K562 (cell line): ENCODE data around the gene CHCHD6. TPM values are rescaled to one million over a fixed set of nuclear protein-coding genes. Genes with fewer than 3 reads are reported as not detected.

Source experiments
- ATAC-seq: fragments of 200-7000 bp; cut with Tn5 transposase; 3 replicates; pipeline ENCODE4 v1.9.1; 2020; ENCODE audit warnings: moderate library complexity
- BruUV-seq: library from RNA; stranded (reverse); fragments of 400-500 nt; replicated peaks from 2 replicates; lab custom pipeline; 2021; lab: Mats Ljungman, UMichigan
- CTCF ChIA-PET: fragments of 300-600 bp; formaldehyde crosslinking; extraction: SDS; loops from one replicate; lab custom pipeline; 2021; ENCODE audit warnings: low intra/inter-chr PET ratio; lab: Yijun Ruan, JAX
- POLR2A ChIA-PET: fragments of 300-600, 350-650 bp; sonication (Branson Sonifier 250); formaldehyde crosslinking; extraction: SDS; loops from one replicate; lab custom pipeline; 2021; ENCODE audit warnings: antibody characterized with exemption, inconsistent platforms; lab: Yijun Ruan, JAX
- DNase-seq, 4 experiments: peaks; one replicate each; pipeline versions ENCODE4 v3.0.0 to v3.0.0-alpha.2; 2011 to 2018; ENCODE audit warnings: low spot score in 3 of 4, mixed read lengths in 3 of 4; ENCODE audit errors: extremely low read depth in 1 of 4
- FAIRE-seq: peaks from 2 replicates; lab custom pipeline; 2011; peaks lifted over from hg19 to GRCh38; lab: Jason Lieb, UNC
- H2AFZ ChIP-seq: 2 replicates; pipeline ENCODE4 v1.6.0; 2011; ENCODE audit warnings: low read depth, low read length, control low read depth, inconsistent platforms
- H3K27ac ChIP-seq: fragments of 200-600 bp; 3 replicates; pipeline ENCODE4 v1.8.0; 2011; ENCODE audit warnings: low read depth, mild to moderate bottlenecking, control low read depth, inconsistent platforms, low read length, moderate library complexity, mixed read lengths; ENCODE audit errors: extremely low read depth
- H3K27me3 ChIP-seq, 2 experiments: fragments of 300-600 bp in 1 of 2; 2 replicates in 1 of 2; 3 replicates in 1 of 2; pipeline versions ENCODE4 v1.6.0 to v1.8.0; 2011; ENCODE audit warnings: inconsistent platforms in 2 of 2, low read length in 2 of 2, mild to moderate bottlenecking in 1 of 2, mixed read lengths in 1 of 2, moderate library complexity in 1 of 2; ENCODE audit not compliant: control insufficient read depth in 2 of 2, insufficient read depth in 2 of 2
- H3K36me3 ChIP-seq: fragments of 300-600 bp; 3 replicates; pipeline ENCODE4 v1.8.0; 2011; ENCODE audit warnings: mild to moderate bottlenecking, low read length, inconsistent platforms; ENCODE audit not compliant: control insufficient read depth, insufficient read depth
- H3K4me1 ChIP-seq, 2 experiments: fragments of 200-600 bp in 1 of 2; replicated peaks in 1 of 2; 2 replicates in 1 of 2; 3 replicates in 1 of 2; pipeline versions ENCODE4 v1.5.1 to v1.8.0; 2011; ENCODE audit warnings: inconsistent platforms in 2 of 2, low read length in 2 of 2, mild to moderate bottlenecking in 1 of 2, mixed read lengths in 1 of 2, moderate library complexity in 1 of 2; ENCODE audit not compliant: control insufficient read depth in 2 of 2, insufficient read depth in 2 of 2
- H3K4me2 ChIP-seq: 2 replicates; pipeline ENCODE4 v1.6.1; 2011; ENCODE audit warnings: low read length, control low read depth, inconsistent platforms, mixed read lengths; ENCODE audit not compliant: insufficient read depth
- H3K4me3 ChIP-seq: fragments of 200-600 bp; sonication (generic), shearing (Covaris generic); 2 replicates; pipeline ENCODE4 v1.5.1; 2016; ENCODE audit warnings: control low read depth, inconsistent platforms
- H3K79me2 ChIP-seq: fragments of 200-600 bp; 3 replicates; pipeline ENCODE4 v1.8.0; 2011; ENCODE audit warnings: low read length, inconsistent platforms; ENCODE audit not compliant: control insufficient read depth, insufficient read depth
- H3K9ac ChIP-seq, 2 experiments: 2 replicates each; pipeline versions ENCODE4 v1.6.0 to v1.6.1; 2011; ENCODE audit warnings: low read depth in 2 of 2, low read length in 2 of 2, control low read depth in 1 of 2, inconsistent platforms in 1 of 2, mild to moderate bottlenecking in 1 of 2, mixed read lengths in 1 of 2; ENCODE audit not compliant: insufficient read depth in 1 of 2
- H3K9me1 ChIP-seq: one replicate; pipeline ENCODE4 v1.6.0; 2011; ENCODE audit warnings: inconsistent platforms, mild to moderate bottlenecking, low read length, moderate library complexity; ENCODE audit not compliant: control insufficient read depth, insufficient read depth
- H3K9me3 ChIP-seq: replicated peaks from 2 replicates; pipeline ENCODE4 v1.5.1; 2011; ENCODE audit warnings: low read depth, low read length, inconsistent platforms; ENCODE audit not compliant: control insufficient read depth, insufficient read depth
- H4K20me1 ChIP-seq: replicated peaks from 2 replicates; pipeline ENCODE4 v1.6.1; 2011; ENCODE audit warnings: low read length, inconsistent platforms, mixed read lengths; ENCODE audit not compliant: control insufficient read depth, insufficient read depth
- ADNP ChIP-seq: fragments of 200-800 bp; sonication (Bioruptor generic); IDR thresholded peaks from 2 replicates; pipeline ENCODE4 v1.6.1; 2016; ENCODE audit warnings: missing genetic modification characterization, missing compliant biosample characterization
- ATF7 ChIP-seq: fragments of 450-650 bp; IDR thresholded peaks from 2 replicates; pipeline ENCODE4 v1.7.1; 2014; ENCODE audit warnings: mild to moderate bottlenecking, moderate library complexity
- BCOR ChIP-seq: fragments of 450-650 bp; IDR thresholded peaks from 2 replicates; pipeline ENCODE4 v1.6.1; 2016
- BRF1 ChIP-seq: IDR thresholded peaks from 3 replicates; pipeline ENCODE4 v1.6.1; 2011; ENCODE audit warnings: borderline replicate concordance, mild to moderate bottlenecking; ENCODE audit not compliant: insufficient read length; ENCODE audit errors: extremely low read depth
- CREBBP ChIP-seq: IDR thresholded peaks from one replicate; pipeline ENCODE4 v1.6.1; 2012; ENCODE audit warnings: low read depth, mild to moderate bottlenecking, control low read depth, inconsistent platforms, low read length
- DNMT1 ChIP-seq: fragments of 450-650 bp; IDR thresholded peaks from 2 replicates; pipeline ENCODE4 v1.6.1; 2016; ENCODE audit warnings: antibody characterized with exemption, mild to moderate bottlenecking
- HEY1 ChIP-seq: fragments of 250-450 bp; sonication (Bioruptor Pico); IDR thresholded peaks from 2 replicates; pipeline ENCODE4 v1.5.0; 2020; ENCODE audit warnings: mild to moderate bottlenecking, moderate library complexity, borderline replicate concordance
- PHB ChIP-seq: fragments of 250-450 bp; sonication (Bioruptor Pico); IDR thresholded peaks from 2 replicates; pipeline ENCODE4 v1.5.0; 2021
- SMAD1 ChIP-seq: fragments of 150-350 bp; IDR thresholded peaks from 2 replicates; pipeline ENCODE4 v1.6.1; 2014; ENCODE audit warnings: low read length, low read depth; ENCODE audit not compliant: partially characterized antibody
- SPI1 ChIP-seq: IDR thresholded peaks from 2 replicates; pipeline ENCODE4 v1.6.1; 2011; ENCODE audit warnings: low read depth, low read length, control low read depth, borderline replicate concordance
- TFE3 ChIP-seq: fragments of 450-650 bp; formaldehyde crosslinking; IDR thresholded peaks from 2 replicates; pipeline ENCODE4 v1.4.0; 2020; ENCODE audit warnings: mild to moderate bottlenecking, mixed read lengths
- ZFPM2 ChIP-seq: fragments of 250-450 bp; sonication (Bioruptor Pico); IDR thresholded peaks from 2 replicates; pipeline ENCODE4 v1.5.1; 2022; ENCODE audit warnings: mild to moderate bottlenecking
- ZHX1 ChIP-seq: fragments of 150-350 bp; conservative IDR thresholded peaks from 2 replicates; pipeline ENCODE4 v1.6.1; 2014; ENCODE audit warnings: low read length
- ZNF12 ChIP-seq: sonication (generic); formaldehyde crosslinking; IDR thresholded peaks from 2 replicates; pipeline ENCODE4 v1.4.0; 2020; ENCODE audit warnings: mild to moderate bottlenecking, missing genetic modification reagents
- ZNF184 ChIP-seq: sonication (generic); formaldehyde crosslinking; IDR thresholded peaks from 2 replicates; pipeline ENCODE4 v1.5.0; 2020; ENCODE audit warnings: missing genetic modification reagents
- ZNF280A ChIP-seq: fragments of 450-650 bp; IDR thresholded peaks from 2 replicates; pipeline ENCODE4 v1.6.1; 2018; ENCODE audit warnings: mild to moderate bottlenecking, low read depth; ENCODE audit not compliant: partially characterized antibody
- WGBS: fragments of 100-300 bp; shearing (Covaris generic); methylation state at CpG from one replicate; pipeline ENCODE4 v1.1.6; 2016; ENCODE audit warnings: low coverage, mixed read lengths; ENCODE audit not compliant: insufficient coverage; ENCODE audit errors: missing lambda C conversion rate; 5-methylcytosine and 5-hydroxymethylcytosine counted together
- in situ Hi-C: fragments of 300-500 bp; cut with MboI; formaldehyde crosslinking; loops from 4 replicates; pipeline ENCODE4 v1.15.0; 2018; ENCODE audit warnings: inconsistent platforms, mixed read lengths
- intact Hi-C: fragments of 100-400 bp; cut with micrococcal nuclease; formaldehyde crosslinking; loops from 2 replicates; pipeline ENCODE4 v1.14.2; 2022
- polyA plus RNA-seq, 8 experiments: library from polyadenylated mRNA; depleted of rRNA in 4 of 8; stranded (reverse) in 5 of 8; unstranded in 3 of 8; fragments of >200 nt; fragmentation: Nextera tagmentation in 2 of 8; fragmentation: Illumina TruSeq in 1 of 8; extraction: Ambion mirVana in 2 of 8; extraction: Trizol in 1 of 8; gene quantifications; 2 replicates each; pipeline versions ENCODE4 v1.2.1 to v1.2.3, GENCODE V29; 2011 to 2014; ENCODE audit warnings: inconsistent platforms in 1 of 8, missing spikeins in 1 of 8
- total RNA-seq, 7 experiments: library from RNA; depleted of rRNA in 6 of 7; stranded (reverse); fragments of >200 nt in 6 of 7; fragmentation: Illumina TruSeq in 2 of 7; extraction: Trizol in 2 of 7; gene quantifications; 2 replicates each; pipeline versions ENCODE4 v1.2.1 to v1.2.3, GENCODE V29; 2011 to 2021; ENCODE audit warnings: low replicate concordance in 1 of 7
- TF ChIP-seq, protein P1 (sequence below): sonication (generic); formaldehyde crosslinking; IDR thresholded peaks from 2 replicates; pipeline ENCODE4 v1.8.1; 2023; ENCODE audit warnings: mild to moderate bottlenecking, missing genetic modification reagents

The CHCHD6 gene
- total and polyA plus RNA-seq, 9 of the 15 experiments (the other 6 are each of a cell fraction or from before 2014, with no cell fraction given), result 4.6 to 18.6 (median 10.9) TPM

- BruUV-seq, result no TSS peak
- ChIA-PET CTCF (no interaction called here), POLR2A (interaction anchor here (0.6 to 1.5 kb wide), 3 partner anchors 19 to 129 kb away, joined by 3 to 5 read pairs (median 4); no protein-coding TSS in a partner anchor)
- H3K9me3 ChIP-seq, result no peaks in the 10 kb centered on the region
- peaks cover 8 to 37% of the 10 kb centered on the region in 2 experiments; a peak in 4 of 5 replicates for H3K4me1 ChIP-seq
- no peak for DNase-seq
- H3K9ac ChIP-seq, result 0 out of 4 replicates have a peak overlapping the region, but pooled peaks of 1 of the 2 experiments have one; percentile 5
- H4K20me1 ChIP-seq, result peaks cover 13% of the 10 kb centered on the region; the same call in 1 of the 2 replicates
- no peak overlapping the region for H3K27ac ChIP-seq
- H3K4me2 ChIP-seq, result no peak overlapping the region
- no peak overlapping the region for H2AFZ ChIP-seq
- H3K27me3 ChIP-seq, result no peaks in the 10 kb centered on the region
- H3K36me3 ChIP-seq, result no peaks in the 10 kb centered on the region
- whole genome bisulfite sequencing, result 80% methylated on average over 12 of the region's 15 CpGs
- FAIRE-seq, result no peak
- ATAC-seq, result no peak
- intact Hi-C loops (loop anchor here (5.0 to 10.0 kb wide), 3 partner anchors 68 to 296 kb away; no protein-coding TSS in a partner anchor), in situ Hi-C loops (no loop called here)
- H3K79me2 ChIP-seq, result peaks cover 21% of the 10 kb centered on the region
- no peaks in the 10 kb centered on the region for H3K9me1 ChIP-seq
- H3K4me3 ChIP-seq, result no peak overlapping the region
- no peak for TF ChIP-seq TFE3 (CRISPR knock-in tag)
- TF ChIP-seq ZNF12, result no peak
- TF ChIP-seq ZNF280A, result no peak
- no peak for TF ChIP-seq HEY1 (CRISPR knock-in tag)
- TF ChIP-seq ADNP, result no peak
- TF ChIP-seq CREBBP, result no peak
- TF ChIP-seq, protein P1, sequence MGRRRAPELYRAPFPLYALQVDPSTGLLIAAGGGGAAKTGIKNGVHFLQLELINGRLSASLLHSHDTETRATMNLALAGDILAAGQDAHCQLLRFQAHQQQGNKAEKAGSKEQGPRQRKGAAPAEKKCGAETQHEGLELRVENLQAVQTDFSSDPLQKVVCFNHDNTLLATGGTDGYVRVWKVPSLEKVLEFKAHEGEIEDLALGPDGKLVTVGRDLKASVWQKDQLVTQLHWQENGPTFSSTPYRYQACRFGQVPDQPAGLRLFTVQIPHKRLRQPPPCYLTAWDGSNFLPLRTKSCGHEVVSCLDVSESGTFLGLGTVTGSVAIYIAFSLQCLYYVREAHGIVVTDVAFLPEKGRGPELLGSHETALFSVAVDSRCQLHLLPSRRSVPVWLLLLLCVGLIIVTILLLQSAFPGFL, result no peak
- TF ChIP-seq ZNF184 (CRISPR knock-in tag), result no peak
- no peak for TF ChIP-seq SMAD1
- TF ChIP-seq BCOR, result peak; percentile 48; the same call in 1 of the 2 replicates
- TF ChIP-seq ATF7, result no peak
- no peak for TF ChIP-seq DNMT1
- TF ChIP-seq ZHX1, result no peak
- no peak for TF ChIP-seq ZFPM2 (CRISPR knock-in tag)
- TF ChIP-seq SPI1, result no peak
- TF ChIP-seq BRF1, result no peak
- TF ChIP-seq PHB, result no peak
Observed at GRCh38 chr3:126980266-126980811, 276.3 kb downstream of the CHCHD6 start.
